ENCODE results near the gene FADS3.

Gene FADS3

GRCh38 chr11:61841636-61842527 lies 49.5 kb downstream of the FADS3 start:
- in situ Hi-C loops (cut with MboI; ENCODE audit: low sequenced_read_pairs): no loop called here

DNA sequence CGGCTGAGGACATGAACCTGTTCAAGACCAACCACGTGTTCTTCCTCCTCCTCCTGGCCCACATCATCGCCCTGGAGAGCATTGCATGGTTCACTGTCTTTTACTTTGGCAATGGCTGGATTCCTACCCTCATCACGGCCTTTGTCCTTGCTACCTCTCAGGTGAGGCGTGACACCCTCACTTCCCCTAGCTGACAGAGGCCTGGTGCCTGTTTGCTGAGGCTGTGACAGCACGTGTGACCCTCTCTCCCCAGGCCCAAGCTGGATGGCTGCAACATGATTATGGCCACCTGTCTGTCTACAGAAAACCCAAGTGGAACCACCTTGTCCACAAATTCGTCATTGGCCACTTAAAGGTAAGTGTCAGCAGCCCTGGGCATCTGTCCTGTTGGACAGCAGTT lies 51.0 kb downstream of the FADS3 start:
- in situ Hi-C loops (cut with MboI; ENCODE audit: low sequenced_read_pairs): no loop called here

DNA sequence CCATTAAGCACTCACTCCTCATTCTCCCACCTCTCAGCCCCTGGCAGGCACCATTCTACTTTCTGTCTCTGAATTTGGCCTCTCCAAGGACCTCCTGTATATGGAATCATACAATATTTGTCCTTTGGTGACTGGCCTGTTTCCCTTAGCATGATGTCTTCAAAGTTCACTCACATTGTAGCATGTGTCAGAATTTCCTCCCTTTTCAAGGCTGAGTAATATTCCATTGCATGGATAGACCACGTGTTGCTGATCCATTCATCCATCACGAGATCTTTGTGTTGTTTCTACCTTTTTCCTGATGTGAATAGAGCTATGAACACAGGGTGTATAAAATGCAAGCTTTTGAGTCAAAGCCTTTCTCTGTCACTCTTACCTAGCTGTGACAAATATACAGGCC lies 51.6 kb downstream of the FADS3 start:
- in situ Hi-C loops (cut with MboI; ENCODE audit: low sequenced_read_pairs): no loop called here

DNA sequence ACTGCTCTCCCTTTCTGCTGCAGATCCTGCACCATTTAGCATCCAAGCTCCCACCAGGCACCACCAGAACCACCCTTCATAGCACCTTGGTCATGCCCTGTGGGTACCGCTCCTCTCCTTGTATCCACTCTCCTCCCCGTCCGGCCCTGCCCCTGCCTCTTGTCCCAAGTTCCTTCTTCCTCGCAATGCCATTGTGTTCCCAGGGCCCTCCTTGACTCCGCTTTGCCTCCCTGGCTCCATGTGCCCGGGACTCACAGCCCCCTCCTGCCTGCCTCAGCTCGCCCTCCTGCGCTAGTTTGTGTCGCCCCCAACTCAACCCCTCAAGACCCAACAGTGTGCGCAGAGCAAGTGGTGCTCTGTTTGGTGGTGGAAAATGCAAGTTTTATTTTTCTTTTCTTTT lies 52.4 kb downstream of the FADS3 start:
- in situ Hi-C loops (cut with MboI; ENCODE audit: low sequenced_read_pairs): no loop called here

DNA sequence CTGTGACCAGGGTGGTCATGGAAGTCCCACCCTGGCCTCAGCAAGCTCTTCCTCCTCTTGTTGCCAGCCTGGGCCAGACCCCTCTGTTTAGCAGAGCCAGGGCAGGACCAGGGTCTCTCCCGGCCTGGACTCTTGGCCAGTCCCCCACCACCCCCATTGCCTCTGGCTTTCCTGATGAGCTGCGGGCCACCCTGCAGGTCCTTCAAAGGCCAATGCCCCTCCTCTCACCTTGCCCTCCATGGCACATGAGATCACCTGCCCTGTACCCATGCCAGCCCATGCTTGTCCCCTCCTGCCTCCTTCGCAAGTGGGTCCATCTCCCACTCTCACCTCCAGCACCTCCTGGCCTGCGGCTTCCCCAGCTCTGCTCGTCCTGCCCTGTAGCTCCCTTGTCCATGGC lies 52.8 kb downstream of the FADS3 start:
- in situ Hi-C loops (cut with MboI; ENCODE audit: low sequenced_read_pairs): no loop called here

GRCh38 chr11:61837411-61838005 lies 53.8 kb downstream of the FADS3 start:
- in situ Hi-C loops (cut with MboI; ENCODE audit: low sequenced_read_pairs): no loop called here

DNA sequence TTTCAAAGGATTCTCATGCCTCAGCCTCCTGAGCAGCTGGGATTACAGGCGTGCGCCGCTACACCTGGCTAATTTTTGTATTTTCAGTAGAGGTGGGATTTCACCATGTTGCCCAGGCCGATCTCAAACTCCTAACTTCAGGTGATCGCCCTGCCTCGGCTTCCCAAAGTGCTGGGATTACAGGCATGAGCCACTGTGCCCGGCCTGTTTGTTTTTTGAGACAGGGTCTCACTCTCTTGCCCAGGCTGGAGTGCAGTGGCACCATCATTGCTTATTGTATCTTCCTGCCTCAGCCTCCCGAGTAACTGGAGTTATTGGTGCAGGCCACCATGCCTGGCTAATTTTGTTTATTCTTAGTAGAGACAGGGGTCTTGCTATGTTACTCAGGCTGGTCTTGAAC lies 55.2 kb downstream of the FADS3 start:
- in situ Hi-C loops (cut with MboI; ENCODE audit: low sequenced_read_pairs): no loop called here

- in situ Hi-C loops (cut with MboI; ENCODE audit: low sequenced_read_pairs): no loop called here
These were observed 56.9 kb downstream of the FADS3 start for GRCh38 chr11:61834278-61835048.

GRCh38 chr11:61833926-61834277 lies 57.4 kb downstream of the FADS3 start:
- in situ Hi-C loops (cut with MboI; ENCODE audit: low sequenced_read_pairs): no loop called here

GRCh38 chr11:61833471-61833870 lies 57.9 kb downstream of the FADS3 start:
- in situ Hi-C loops (cut with MboI; ENCODE audit: low sequenced_read_pairs): no loop called here

DNA sequence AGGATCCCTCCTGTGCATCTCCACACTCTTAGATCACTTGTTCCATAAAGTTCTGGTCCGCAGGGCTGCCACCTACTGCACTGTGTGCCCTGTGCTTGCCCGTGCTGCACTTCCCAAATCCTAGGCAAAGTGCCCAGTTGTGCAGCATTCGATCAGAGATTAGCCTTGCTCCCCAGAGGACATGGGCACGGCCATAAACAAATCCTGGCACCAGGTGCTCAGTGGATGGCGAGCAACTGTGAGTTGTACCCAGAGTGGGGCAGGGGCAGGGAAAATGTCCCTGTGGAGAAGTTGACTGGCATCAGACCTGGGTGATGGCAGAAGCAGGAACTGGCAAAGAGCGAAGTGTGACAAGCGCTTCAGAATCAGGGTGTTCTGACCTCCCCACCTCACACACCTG lies 58.6 kb downstream of the FADS3 start:
- in situ Hi-C loops (cut with MboI; ENCODE audit: low sequenced_read_pairs): no loop called here

GRCh38 chr11:61832207-61832606 lies 59.1 kb downstream of the FADS3 start:
- in situ Hi-C loops (cut with MboI; ENCODE audit: low sequenced_read_pairs): no loop called here

DNA sequence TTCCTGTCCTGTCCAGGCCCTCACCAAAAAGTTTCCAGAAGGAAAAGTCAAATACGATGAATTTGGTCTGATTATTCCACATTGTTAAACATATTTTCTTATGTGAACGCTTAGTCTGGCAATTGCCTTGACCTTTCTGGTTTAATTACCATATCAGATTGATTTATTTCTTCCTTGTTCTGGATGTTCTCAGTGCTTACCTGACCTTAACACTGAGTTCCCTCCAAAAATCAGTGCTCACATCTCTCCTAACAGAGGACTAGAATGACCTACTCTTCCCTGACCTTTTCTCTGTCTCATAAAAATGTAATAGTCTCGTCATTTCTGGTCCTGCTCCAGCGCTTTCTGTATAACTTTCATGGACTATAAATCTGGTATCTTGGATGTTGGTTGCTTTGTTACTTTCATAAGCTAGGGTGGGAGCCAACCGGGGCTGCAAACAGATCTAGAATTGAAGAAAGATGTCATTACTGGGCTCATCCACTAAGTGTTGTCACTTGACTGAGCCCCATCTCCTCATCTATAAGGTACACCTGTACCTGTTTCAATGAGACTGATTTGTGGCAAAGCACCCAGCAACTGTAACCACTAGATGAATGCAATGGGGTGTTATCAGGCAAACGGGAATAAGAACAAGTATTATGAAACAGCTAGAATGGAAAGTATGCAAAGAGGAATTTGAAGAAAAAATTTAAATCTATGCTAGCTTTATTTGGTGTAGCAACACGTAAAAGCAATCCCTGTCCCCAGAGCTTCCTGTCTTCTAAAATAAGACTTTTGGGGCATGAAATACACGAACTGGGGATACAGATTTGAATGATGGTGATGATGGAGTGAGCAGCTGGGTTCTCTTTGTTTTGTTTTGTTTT lies 60.9 kb downstream of the FADS3 start:
- in situ Hi-C loops (cut with MboI; ENCODE audit: low sequenced_read_pairs): no loop called here

DNA sequence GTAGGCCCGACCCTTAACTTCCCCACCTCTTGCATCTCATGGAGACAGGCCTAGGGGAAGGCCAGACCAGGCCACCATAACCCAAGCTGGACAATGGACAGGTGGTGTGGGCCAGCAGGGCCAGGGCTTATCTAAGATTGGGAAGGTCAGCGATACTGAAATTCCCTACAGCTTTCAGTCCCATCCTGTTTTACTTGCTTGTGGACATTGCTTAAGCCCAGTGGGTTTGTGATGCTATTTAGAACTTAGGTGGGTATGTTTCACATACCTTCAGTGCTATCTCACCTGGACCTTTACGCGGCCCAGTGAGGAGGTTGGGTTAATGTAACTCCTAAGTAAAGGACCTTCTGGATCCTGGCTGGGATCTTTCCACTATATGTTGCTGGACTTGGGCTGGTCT lies 61.5 kb downstream of the FADS3 start:
- in situ Hi-C loops (cut with MboI; ENCODE audit: low sequenced_read_pairs): no loop called here

DNA sequence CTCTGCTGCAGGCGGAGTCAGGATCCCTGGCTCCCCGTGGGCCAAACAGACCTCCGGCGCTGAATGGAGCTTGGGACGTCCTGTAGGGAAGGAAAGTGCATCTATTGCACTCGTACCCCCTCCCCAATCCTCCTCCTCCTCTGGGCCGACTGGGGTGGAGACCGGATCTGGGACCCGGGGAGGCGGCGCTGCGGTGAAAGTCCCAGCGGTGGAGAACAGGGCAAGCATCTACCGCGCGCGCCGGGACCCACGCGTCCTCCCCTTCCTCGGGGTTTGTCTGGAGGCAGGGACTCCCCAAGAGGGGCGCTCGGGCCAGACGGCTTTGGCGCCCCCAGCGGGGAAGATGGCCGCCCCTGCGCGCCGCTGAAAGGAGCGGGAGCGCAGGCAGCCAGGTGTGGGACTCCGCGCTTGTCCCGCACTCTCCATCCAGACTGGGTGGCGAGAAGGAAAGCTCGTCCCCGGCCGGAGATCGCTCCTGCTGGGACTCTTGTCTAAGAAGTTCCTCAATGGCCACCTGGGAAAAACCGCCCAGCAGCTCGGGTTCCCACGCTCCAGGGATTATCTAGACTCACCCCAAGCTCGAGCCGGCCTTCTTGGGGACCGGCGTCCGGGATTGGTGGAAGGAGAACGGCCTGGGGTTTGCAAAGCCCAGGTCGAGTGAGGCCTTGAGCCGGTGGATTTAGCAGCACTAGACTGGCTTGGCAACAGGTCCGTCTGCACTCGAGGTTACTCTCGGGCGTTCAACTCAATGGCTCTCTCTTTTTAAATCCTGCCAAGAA lies 62.5 kb downstream of the FADS3 start:
- in situ Hi-C loops (cut with MboI; ENCODE audit: low sequenced_read_pairs): no loop called here

- in situ Hi-C loops (cut with MboI; ENCODE audit: low sequenced_read_pairs): no loop called here
These were observed 63.0 kb downstream of the FADS3 start for GRCh38 chr11:61828379-61828628.

DNA sequence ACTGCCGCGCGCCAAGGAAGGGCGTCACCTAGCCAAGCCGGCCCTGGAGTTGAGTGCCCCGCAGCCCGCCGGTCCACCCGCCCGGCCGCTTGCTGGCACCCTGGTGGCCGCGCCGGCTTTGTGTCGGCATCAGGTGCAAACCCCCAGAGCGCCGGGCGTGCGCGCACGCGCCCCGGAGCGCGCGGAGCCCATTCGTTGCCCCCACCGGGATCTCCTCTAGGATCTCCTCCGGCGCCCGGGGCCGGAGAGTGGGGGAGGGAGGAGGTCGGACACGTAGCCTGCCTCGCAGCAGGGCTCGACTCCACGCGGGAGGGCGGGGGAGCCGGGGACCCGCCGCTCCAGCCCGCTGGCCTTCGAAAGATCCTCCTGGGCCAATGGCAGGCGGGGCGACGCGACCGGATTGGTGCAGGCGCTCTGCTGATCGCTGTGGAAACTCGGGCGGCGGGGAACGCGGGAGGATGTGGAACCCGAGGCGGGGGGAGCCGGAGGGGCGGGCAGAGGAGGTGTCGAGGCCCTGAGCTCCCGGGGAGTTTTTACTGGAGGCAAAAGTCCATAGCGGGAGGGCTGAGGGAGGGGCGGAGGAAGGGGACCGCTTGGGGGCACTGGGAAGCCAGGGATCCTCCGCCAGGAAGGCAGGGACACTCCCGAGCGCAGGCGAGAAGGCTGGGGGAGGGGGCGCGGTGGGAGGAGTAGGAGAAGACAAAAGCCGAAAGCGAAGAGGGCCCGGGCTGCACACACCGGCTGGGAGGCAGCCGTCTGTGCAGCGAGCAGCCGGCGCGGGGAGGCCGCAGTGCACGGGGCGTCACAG lies 63.6 kb downstream of the FADS3 start, which contains the start of gene FADS2:
FADS2 (plus strand) TSS at position 730 of the 808 bp plus-strand sequence. CDS start 91 bp downstream, outside the sequence.
- in situ Hi-C loops (cut with MboI; ENCODE audit: low sequenced_read_pairs): no loop called here

DNA sequence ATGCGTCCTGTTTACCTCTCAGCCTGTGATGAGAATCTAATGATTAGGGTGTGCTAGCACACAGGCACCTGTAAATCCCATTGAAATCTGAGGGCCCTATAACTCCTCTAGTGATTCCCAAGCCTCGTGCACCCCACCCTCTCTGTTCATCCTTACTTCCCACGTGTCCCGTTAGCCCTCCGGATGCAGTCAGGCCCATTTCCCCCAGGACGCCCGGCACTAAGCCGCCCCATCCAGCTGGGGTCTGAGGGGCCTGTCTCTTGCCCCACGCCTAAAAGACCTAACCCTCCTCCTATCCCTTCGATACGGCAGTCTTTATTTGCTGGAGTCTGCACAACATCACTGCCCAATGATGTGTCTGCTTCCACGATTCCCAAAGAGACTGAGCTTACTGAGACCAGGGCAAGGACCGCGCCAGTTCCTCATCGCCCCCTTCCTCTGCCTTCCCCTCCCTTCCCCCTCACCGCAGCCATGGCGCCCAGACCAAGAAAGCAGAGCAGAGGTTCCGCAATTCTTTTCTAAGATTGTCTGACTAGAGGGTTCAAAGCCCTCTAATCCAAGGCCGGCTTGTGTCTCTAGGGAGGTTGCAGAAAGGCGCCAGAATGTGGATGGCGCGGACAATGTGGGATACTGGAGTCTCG lies 64.3 kb downstream of the FADS3 start:
- in situ Hi-C loops (cut with MboI; ENCODE audit: low sequenced_read_pairs): no loop called here
